GM12873 (cell line): Measurements from ENCODE around the gene SCO1.

ENCODE experiments used
- CTCF ChIP-seq: IDR thresholded peaks from 2 replicates; pipeline ENCODE4 v1.5.1; 2012; ENCODE audit warnings: low read depth, mild to moderate bottlenecking, moderate library complexity, low read length, control low read depth; ENCODE audit not compliant: insufficient read depth; ENCODE audit errors: missing control alignments

SCO1 gene

GRCh38 chr17:10683853-10684252, 13.5 kb downstream of the SCO1 start:
- peak; percentile 64 for TF ChIP-seq CTCF

- TF ChIP-seq CTCF: no peak
Measured at GRCh38 chr17:10681866-10682446, 15.4 kb downstream of the SCO1 start.

- TF ChIP-seq CTCF: no peak
Measured at GRCh38 chr17:10674704-10675103, 22.6 kb downstream of the SCO1 start.

- no peak for TF ChIP-seq CTCF
Measured at GRCh38 chr17:10673312-10673711, 24.0 kb downstream of the SCO1 start.

GRCh38 chr17:10668775-10669174, 28.6 kb downstream of the SCO1 start:
- no peak for TF ChIP-seq CTCF

GRCh38 chr17:10666906-10667305, 30.4 kb downstream of the SCO1 start:
- TF ChIP-seq CTCF: no peak

- no peak for TF ChIP-seq CTCF
Measured at GRCh38 chr17:10664571-10664970, 32.8 kb downstream of the SCO1 start.
